HEK293 (cell line): Measurements from ENCODE around the gene NAP1L1.

Experiments
- CTCF ChIA-PET: fragments of 350-600 bp; formaldehyde crosslinking; extraction: SDS; loops from one replicate; lab custom pipeline; 2021; ENCODE audit warnings: antibody characterized with exemption; lab: Yijun Ruan, JAX
- POLR2A ChIA-PET: fragments of 300-600 bp; formaldehyde crosslinking; extraction: SDS; loops from one replicate; lab custom pipeline; 2020; ENCODE audit warnings: antibody characterized with exemption, inconsistent platforms; lab: Yijun Ruan, JAX
- H3K27ac ChIP-seq: fragments of 200-500 bp; sonication (Bioruptor generic); 2 replicates; pipeline ENCODE4 v1.5.1; 2014; ENCODE audit warnings: low read depth, low read length, control low read depth, inconsistent platforms; ENCODE audit errors: extremely low read depth
- H3K36me3 ChIP-seq, 2 experiments: fragments of 200-500 bp in 1 of 2; sonication (Bioruptor generic) in 1 of 2; 1 replicate in 1 of 2; 2 replicates in 1 of 2; pipeline ENCODE4 v1.5.1; 2014 to 2017; ENCODE audit warnings: inconsistent platforms in 2 of 2, low read length in 2 of 2; ENCODE audit not compliant: control insufficient read depth in 2 of 2, insufficient read depth in 1 of 2
- H3K4me1 ChIP-seq: fragments of 200-500 bp; sonication (Bioruptor generic); 2 replicates; pipeline ENCODE4 v1.5.1; 2014; ENCODE audit warnings: mild to moderate bottlenecking, low read length, inconsistent platforms; ENCODE audit not compliant: control insufficient read depth, insufficient read depth
- H3K4me3 ChIP-seq: 2 replicates; pipeline ENCODE4 v1.5.1; 2011; ENCODE audit warnings: low read depth, mild to moderate bottlenecking, control low read depth, low read length, moderate library complexity
- H3K9me3 ChIP-seq: fragments of 200-500 bp; sonication (Bioruptor generic); 2 replicates; pipeline ENCODE4 v1.5.1; 2014; ENCODE audit warnings: low read depth, low read length, inconsistent platforms; ENCODE audit not compliant: control insufficient read depth, insufficient read depth
- KLF1 ChIP-seq: fragments of 450-650 bp; formaldehyde crosslinking; IDR thresholded peaks from 2 replicates; pipeline ENCODE4 v1.5.1; 2016; ENCODE audit warnings: missing biosample characterization, missing genetic modification characterization
- KLF9 ChIP-seq: fragments of 450-650 bp; formaldehyde crosslinking; IDR thresholded peaks from 2 replicates; pipeline ENCODE4 v1.5.1; 2016; ENCODE audit warnings: missing biosample characterization, missing genetic modification characterization, low read depth
- MEIS1 ChIP-seq: sonication (generic); formaldehyde crosslinking; IDR thresholded peaks from 2 replicates; pipeline ENCODE4 v1.8.1; 2022; ENCODE audit warnings: missing genetic modification reagents, mild to moderate bottlenecking, borderline replicate concordance
- WT1 ChIP-seq: fragments of 450-650 bp; formaldehyde crosslinking; IDR thresholded peaks from 2 replicates; pipeline ENCODE4 v1.5.1; 2016; ENCODE audit warnings: missing biosample characterization, missing genetic modification characterization
- ZEB2 ChIP-seq: fragments of 450-650 bp; formaldehyde crosslinking; IDR thresholded peaks from 2 replicates; pipeline ENCODE4 v1.5.1; 2016; ENCODE audit warnings: missing biosample characterization, missing genetic modification characterization
- ZIC2 ChIP-seq: fragments of 450-650 bp; formaldehyde crosslinking; IDR thresholded peaks from 2 replicates; pipeline ENCODE4 v1.5.1; 2016; ENCODE audit warnings: missing biosample characterization, missing genetic modification characterization
- ZNF132 ChIP-seq: fragments of 450-650 bp; formaldehyde crosslinking; IDR thresholded peaks from 2 replicates; pipeline ENCODE4 v1.5.1; 2017; ENCODE audit warnings: missing biosample characterization, missing genetic modification characterization, borderline replicate concordance
- ZNF155 ChIP-seq: fragments of 450-650 bp; formaldehyde crosslinking; IDR thresholded peaks from 2 replicates; pipeline ENCODE4 v1.5.1; 2016; ENCODE audit warnings: missing biosample characterization, missing genetic modification characterization
- ZNF2 ChIP-seq: fragments of 450-650 bp; formaldehyde crosslinking; IDR thresholded peaks from 2 replicates; pipeline ENCODE4 v1.5.1; 2016; ENCODE audit warnings: missing biosample characterization, missing genetic modification characterization
- ZNF335 ChIP-seq: fragments of 450-650 bp; formaldehyde crosslinking; conservative IDR thresholded peaks from 2 replicates; pipeline ENCODE4 v1.5.1; 2016; ENCODE audit warnings: missing biosample characterization, missing genetic modification characterization
- ZNF391 ChIP-seq: fragments of 450-650 bp; formaldehyde crosslinking; IDR thresholded peaks from 2 replicates; pipeline ENCODE4 v1.5.1; 2016; ENCODE audit warnings: low read depth, missing biosample characterization, missing genetic modification characterization, borderline replicate concordance
- ZNF404 ChIP-seq: fragments of 450-650 bp; formaldehyde crosslinking; IDR thresholded peaks from 2 replicates; pipeline ENCODE4 v1.5.1; 2017; ENCODE audit warnings: missing biosample characterization, missing genetic modification characterization
- ZNF514 ChIP-seq: fragments of 450-650 bp; formaldehyde crosslinking; IDR thresholded peaks from 2 replicates; pipeline ENCODE4 v1.5.1; 2016; ENCODE audit warnings: missing biosample characterization, missing genetic modification characterization
- ZNF571 ChIP-seq: fragments of 450-650 bp; formaldehyde crosslinking; IDR thresholded peaks from 2 replicates; pipeline ENCODE4 v1.5.0; 2017; ENCODE audit warnings: missing biosample characterization, missing genetic modification characterization
- ZNF664 ChIP-seq: fragments of 450-650 bp; formaldehyde crosslinking; IDR thresholded peaks from 2 replicates; pipeline ENCODE4 v1.5.1; 2016; ENCODE audit warnings: missing biosample characterization, missing genetic modification characterization
- TF ChIP-seq, protein P1 (sequence below): fragments of 450-650 bp; formaldehyde crosslinking; IDR thresholded peaks from 2 replicates; pipeline ENCODE4 v1.5.1; 2017; ENCODE audit warnings: missing biosample characterization, missing genetic modification characterization
- TF ChIP-seq, protein P2 (sequence below): fragments of 450-650 bp; formaldehyde crosslinking; IDR thresholded peaks from 2 replicates; pipeline ENCODE4 v1.5.1; 2016; ENCODE audit warnings: missing biosample characterization, missing genetic modification characterization
- TF ChIP-seq, protein P3 (sequence below): fragments of 450-650 bp; formaldehyde crosslinking; IDR thresholded peaks from 2 replicates; pipeline ENCODE4 v1.5.1; 2017; ENCODE audit warnings: missing biosample characterization, missing genetic modification characterization
- TF ChIP-seq, protein P4 (sequence below): fragments of 450-650 bp; formaldehyde crosslinking; IDR thresholded peaks from 2 replicates; pipeline ENCODE4; 2016; ENCODE audit warnings: missing biosample characterization, missing genetic modification characterization
- TF ChIP-seq, protein P5 (sequence below): fragments of 450-650 bp; formaldehyde crosslinking; IDR thresholded peaks from 2 replicates; pipeline ENCODE4 v1.5.1; 2016; ENCODE audit warnings: missing biosample characterization, missing genetic modification characterization, borderline replicate concordance

Gene NAP1L1

DNA sequence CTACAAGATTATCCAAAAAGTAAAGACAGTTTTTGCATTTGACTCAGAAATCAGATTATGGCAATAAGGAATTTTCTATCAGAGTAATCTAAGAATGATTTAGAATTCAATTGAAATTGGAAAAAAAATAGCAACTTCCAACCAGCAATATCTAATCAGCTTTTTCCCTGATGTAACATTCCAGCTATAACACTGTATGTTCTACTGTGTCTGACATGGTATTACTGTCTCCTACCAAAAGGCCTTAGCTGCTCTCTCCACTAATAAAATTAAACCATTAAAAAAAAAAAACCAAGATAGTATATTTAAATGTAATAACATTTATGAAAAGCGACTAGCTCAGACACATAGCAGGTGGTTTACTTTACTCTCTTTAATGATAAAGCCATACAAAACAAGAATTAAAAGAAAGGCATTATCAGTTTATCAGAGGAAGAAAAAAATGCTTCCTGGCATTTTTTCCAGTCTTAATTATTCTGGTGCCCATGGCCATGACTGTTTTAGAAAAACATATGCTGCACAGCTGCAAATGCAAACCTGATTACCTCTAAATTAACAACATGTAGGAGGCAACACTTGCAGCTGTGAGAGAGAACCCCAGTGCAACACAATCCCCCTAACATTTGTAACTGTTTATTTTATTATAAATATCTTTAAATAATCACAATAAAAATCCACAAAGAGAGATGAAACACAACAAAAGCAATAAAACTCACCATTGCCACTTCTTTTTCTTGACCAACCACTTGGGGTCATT is 81.7 kb downstream of the NAP1L1 start (continued):
- TF ChIP-seq MEIS1 = no peak
- no peak for TF ChIP-seq ZNF155
- no peak for TF ChIP-seq KLF9 (tag by site-specific recombination)
- TF ChIP-seq ZNF514 (tag by site-specific recombination) = no peak

DNA sequence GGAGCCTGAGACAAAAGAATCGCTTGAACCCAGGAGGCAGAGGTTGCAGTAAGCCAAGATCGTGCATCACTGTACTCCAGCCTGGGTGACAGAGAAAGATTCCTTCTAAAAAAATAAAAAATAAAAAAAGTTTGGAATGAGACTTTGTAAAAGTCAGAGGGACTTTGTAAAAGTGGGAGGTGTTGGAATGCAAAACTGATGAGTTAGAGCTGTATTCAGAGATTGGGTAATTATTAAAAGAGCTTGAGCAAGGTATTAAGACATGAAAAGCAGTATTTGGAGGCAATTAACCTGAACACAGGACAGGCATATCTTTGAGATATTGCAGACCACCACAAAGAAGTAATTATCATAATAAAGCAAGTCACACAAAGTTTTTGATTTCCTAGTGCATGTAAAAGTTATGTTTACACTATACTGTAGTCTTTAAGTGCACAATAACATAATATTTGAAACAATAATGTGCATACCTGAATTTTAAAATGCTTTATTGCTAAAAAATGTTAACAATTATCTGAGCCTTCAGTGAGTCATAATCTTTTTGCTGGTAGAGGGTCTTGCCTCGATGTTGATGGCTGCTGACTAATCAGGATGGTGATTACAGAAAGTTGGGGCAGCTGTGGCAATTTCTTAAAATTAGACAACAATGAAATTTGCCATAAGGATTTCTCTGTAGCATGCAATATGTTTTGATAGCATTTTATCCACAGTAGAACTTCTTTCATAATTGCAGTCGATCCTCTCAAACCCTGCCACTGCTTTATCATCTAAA is 86.0 kb downstream of the NAP1L1 start:
- Histone ChIP-seq H3K27ac (no peak overlapping the region), H3K4me1 (no peaks in the 10 kb centered on the region), H3K9me3 (no peaks in the 10 kb centered on the region), H3K4me3 (no peak overlapping the region), H3K36me3 (no peaks in the 10 kb centered on the region)
- POLR2A ChIA-PET = interaction anchor here (0.7 kb wide), 1 partner anchor 652 kb away, joined by 5 read pairs; no protein-coding TSS in a partner anchor
- CTCF ChIA-PET = no interaction called here
- TF ChIP-seq KLF1 (tag by site-specific recombination) (no peak), WT1 (tag by site-specific recombination) (no peak), ZNF664 (tag by site-specific recombination) (no peak), ZNF335 (tag by site-specific recombination) (no peak), ZNF404 (no peak), ZIC2 (tag by site-specific recombination) (no peak), ZNF391 (tag by site-specific recombination) (no peak), ZNF132 (no peak), ZNF2 (no peak), ZEB2 (tag by site-specific recombination) (no peak)
- TF ChIP-seq, protein P1, sequence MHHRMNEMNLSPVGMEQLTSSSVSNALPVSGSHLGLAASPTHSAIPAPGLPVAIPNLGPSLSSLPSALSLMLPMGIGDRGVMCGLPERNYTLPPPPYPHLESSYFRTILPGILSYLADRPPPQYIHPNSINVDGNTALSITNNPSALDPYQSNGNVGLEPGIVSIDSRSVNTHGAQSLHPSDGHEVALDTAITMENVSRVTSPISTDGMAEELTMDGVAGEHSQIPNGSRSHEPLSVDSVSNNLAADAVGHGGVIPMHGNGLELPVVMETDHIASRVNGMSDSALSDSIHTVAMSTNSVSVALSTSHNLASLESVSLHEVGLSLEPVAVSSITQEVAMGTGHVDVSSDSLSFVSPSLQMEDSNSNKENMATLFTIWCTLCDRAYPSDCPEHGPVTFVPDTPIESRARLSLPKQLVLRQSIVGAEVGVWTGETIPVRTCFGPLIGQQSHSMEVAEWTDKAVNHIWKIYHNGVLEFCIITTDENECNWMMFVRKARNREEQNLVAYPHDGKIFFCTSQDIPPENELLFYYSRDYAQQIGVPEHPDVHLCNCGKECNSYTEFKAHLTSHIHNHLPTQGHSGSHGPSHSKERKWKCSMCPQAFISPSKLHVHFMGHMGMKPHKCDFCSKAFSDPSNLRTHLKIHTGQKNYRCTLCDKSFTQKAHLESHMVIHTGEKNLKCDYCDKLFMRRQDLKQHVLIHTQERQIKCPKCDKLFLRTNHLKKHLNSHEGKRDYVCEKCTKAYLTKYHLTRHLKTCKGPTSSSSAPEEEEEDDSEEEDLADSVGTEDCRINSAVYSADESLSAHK (tag by site-specific recombination) = no peak
- TF ChIP-seq, protein P2, sequence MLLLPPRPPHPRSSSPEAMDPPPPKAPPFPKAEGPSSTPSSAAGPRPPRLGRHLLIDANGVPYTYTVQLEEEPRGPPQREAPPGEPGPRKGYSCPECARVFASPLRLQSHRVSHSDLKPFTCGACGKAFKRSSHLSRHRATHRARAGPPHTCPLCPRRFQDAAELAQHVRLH = no peak
- TF ChIP-seq, protein P3, sequence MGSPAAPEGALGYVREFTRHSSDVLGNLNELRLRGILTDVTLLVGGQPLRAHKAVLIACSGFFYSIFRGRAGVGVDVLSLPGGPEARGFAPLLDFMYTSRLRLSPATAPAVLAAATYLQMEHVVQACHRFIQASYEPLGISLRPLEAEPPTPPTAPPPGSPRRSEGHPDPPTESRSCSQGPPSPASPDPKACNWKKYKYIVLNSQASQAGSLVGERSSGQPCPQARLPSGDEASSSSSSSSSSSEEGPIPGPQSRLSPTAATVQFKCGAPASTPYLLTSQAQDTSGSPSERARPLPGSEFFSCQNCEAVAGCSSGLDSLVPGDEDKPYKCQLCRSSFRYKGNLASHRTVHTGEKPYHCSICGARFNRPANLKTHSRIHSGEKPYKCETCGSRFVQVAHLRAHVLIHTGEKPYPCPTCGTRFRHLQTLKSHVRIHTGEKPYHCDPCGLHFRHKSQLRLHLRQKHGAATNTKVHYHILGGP (tag by site-specific recombination) = no peak
- TF ChIP-seq, protein P4, sequence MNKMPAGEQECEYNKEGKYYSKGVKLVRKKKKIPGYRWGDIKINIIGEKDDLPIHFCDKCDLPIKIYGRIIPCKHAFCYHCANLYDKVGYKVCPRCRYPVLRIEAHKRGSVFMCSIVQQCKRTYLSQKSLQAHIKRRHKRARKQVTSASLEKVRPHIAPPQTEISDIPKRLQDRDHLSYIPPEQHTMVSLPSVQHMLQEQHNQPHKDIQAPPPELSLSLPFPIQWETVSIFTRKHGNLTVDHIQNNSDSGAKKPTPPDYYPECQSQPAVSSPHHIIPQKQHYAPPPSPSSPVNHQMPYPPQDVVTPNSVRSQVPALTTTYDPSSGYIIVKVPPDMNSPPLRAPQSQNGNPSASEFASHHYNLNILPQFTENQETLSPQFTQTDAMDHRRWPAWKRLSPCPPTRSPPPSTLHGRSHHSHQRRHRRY (tag by site-specific recombination) = no peak

DNA sequence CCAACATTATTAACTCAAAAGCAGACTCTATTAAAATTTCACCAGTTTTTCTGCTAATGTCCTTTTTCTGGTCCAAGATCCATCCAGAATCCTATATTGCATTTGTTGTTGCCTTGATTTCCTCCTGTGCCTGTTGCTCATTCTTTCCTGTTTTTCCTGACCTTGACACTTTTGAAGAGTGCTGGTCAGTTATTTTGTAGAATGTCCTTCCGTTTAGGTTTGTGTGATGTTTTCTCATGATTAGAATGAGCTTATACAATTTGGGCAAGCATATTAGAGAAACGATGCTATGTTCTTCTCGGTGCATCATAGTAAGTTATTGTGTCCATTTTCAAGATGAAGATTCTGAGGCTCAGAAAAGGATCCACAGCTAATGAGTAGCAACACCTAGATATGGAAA is 86.8 kb downstream of the NAP1L1 start:
- H3K27ac ChIP-seq = no peak overlapping the region
- no peak overlapping the region for H3K4me3 ChIP-seq
- H3K36me3 ChIP-seq = no peaks in the 10 kb centered on the region
- ChIA-PET POLR2A (interaction anchor here (1.1 kb wide), 1 partner anchor 1450 kb away, joined by 3 read pairs; no protein-coding TSS in a partner anchor), CTCF (no interaction called here)
- no peaks in the 10 kb centered on the region for H3K4me1 ChIP-seq
- H3K9me3 ChIP-seq = no peaks in the 10 kb centered on the region
- TF ChIP-seq, protein P5, sequence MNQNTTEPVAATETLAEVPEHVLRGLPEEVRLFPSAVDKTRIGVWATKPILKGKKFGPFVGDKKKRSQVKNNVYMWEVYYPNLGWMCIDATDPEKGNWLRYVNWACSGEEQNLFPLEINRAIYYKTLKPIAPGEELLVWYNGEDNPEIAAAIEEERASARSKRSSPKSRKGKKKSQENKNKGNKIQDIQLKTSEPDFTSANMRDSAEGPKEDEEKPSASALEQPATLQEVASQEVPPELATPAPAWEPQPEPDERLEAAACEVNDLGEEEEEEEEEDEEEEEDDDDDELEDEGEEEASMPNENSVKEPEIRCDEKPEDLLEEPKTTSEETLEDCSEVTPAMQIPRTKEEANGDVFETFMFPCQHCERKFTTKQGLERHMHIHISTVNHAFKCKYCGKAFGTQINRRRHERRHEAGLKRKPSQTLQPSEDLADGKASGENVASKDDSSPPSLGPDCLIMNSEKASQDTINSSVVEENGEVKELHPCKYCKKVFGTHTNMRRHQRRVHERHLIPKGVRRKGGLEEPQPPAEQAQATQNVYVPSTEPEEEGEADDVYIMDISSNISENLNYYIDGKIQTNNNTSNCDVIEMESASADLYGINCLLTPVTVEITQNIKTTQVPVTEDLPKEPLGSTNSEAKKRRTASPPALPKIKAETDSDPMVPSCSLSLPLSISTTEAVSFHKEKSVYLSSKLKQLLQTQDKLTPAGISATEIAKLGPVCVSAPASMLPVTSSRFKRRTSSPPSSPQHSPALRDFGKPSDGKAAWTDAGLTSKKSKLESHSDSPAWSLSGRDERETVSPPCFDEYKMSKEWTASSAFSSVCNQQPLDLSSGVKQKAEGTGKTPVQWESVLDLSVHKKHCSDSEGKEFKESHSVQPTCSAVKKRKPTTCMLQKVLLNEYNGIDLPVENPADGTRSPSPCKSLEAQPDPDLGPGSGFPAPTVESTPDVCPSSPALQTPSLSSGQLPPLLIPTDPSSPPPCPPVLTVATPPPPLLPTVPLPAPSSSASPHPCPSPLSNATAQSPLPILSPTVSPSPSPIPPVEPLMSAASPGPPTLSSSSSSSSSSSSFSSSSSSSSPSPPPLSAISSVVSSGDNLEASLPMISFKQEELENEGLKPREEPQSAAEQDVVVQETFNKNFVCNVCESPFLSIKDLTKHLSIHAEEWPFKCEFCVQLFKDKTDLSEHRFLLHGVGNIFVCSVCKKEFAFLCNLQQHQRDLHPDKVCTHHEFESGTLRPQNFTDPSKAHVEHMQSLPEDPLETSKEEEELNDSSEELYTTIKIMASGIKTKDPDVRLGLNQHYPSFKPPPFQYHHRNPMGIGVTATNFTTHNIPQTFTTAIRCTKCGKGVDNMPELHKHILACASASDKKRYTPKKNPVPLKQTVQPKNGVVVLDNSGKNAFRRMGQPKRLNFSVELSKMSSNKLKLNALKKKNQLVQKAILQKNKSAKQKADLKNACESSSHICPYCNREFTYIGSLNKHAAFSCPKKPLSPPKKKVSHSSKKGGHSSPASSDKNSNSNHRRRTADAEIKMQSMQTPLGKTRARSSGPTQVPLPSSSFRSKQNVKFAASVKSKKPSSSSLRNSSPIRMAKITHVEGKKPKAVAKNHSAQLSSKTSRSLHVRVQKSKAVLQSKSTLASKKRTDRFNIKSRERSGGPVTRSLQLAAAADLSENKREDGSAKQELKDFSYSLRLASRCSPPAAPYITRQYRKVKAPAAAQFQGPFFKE (tag by site-specific recombination) = no peak
- no peak for TF ChIP-seq ZNF571 (tag by site-specific recombination)
